Activated CD8-positive, alpha-beta T cell treated with anti-CD3 and anti-CD28 coated beads, Interleukin-2, amount 10 ng/mL, durations not matched to agents 7 days and 5 days (primary cell): ENCODE results near the gene ABCF3. TPM values are rescaled to one million over a fixed set of nuclear protein-coding genes. Genes with fewer than 3 reads are reported as not detected.

Source experiments
- ATAC-seq: fragments of 150-1000 bp; cut with Tn5 transposase; one replicate; pipeline ENCODE4 v1.10.0; 2021; ENCODE audit warnings: moderate library complexity
- CTCF ChIA-PET: fragments of 350-600 bp; sonication (Branson Sonifier 250); formaldehyde crosslinking; loops from one replicate; lab custom pipeline; 2021; ENCODE audit warnings: antibody characterized with exemption; lab: Charles Lee
- POLR2A ChIA-PET: fragments of 350-600 bp; sonication (Branson Sonifier 250); formaldehyde crosslinking; loops from one replicate; lab custom pipeline; 2021; ENCODE audit warnings: antibody characterized with exemption; lab: Charles Lee
- DNase-seq: peaks from one replicate; pipeline ENCODE4 v3.0.0-alpha.2; 2020
- H3K27ac Mint-ChIP-seq: one replicate; pipeline ENCODE4 v1.8.0; 2021; ENCODE audit warnings: mild to moderate bottlenecking, mixed read lengths
- H3K27me3 Mint-ChIP-seq: one replicate; pipeline ENCODE4 v1.8.0; 2021; ENCODE audit warnings: low read depth, mixed read lengths
- H3K36me3 Mint-ChIP-seq: one replicate; pipeline ENCODE4 v1.8.0; 2021; ENCODE audit warnings: low read depth, mixed read lengths
- H3K4me1 Mint-ChIP-seq: one replicate; pipeline ENCODE4 v1.8.0; 2021; ENCODE audit warnings: low read depth, mixed read lengths
- H3K4me3 Mint-ChIP-seq: one replicate; pipeline ENCODE4 v1.8.0; 2021; ENCODE audit warnings: mild to moderate bottlenecking, mixed read lengths
- H3K9me3 Mint-ChIP-seq: one replicate; pipeline ENCODE4 v1.8.0; 2022; ENCODE audit warnings: mixed read lengths; ENCODE audit not compliant: insufficient read depth
- total RNA-seq, 2 experiments: library from RNA; stranded (reverse); gene quantifications; one replicate each; pipeline ENCODE4 v1.2.3, GENCODE V29; 2021

The ABCF3 gene
- total RNA-seq, 2 experiments from 2014 or later, result 56.6 to 57.8 TPM

DNA sequence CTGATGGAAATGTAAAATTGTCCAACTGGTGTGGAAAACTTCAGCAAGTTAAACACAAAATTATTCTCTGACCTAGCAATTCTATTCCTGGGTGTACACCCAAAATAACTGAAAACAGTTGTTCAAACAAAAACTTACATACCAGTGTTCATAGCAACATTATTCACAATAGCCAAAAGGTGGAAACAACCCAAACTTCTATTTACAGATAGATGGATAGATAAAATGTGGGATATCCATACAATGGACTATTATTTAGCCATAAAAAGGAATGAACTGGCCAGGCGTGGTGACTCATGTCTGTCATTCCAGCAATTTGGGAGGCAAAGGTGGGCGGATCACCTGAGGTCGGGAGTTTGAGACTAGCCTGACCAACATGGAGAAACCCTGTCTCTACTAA is 36.5 kb downstream of the ABCF3 start:
- no peak for DNase-seq
- H3K4me3 Mint-ChIP-seq, result no peak overlapping the region
- H3K27me3 Mint-ChIP-seq, result peaks cover 16% of the 10 kb centered on the region
- ChIA-PET POLR2A (no interaction called here), CTCF (interaction anchor here (1.3 kb wide), 1 partner anchor 327 kb away, joined by 3 read pairs; no protein-coding TSS in a partner anchor)
- no peaks in the 10 kb centered on the region for H3K9me3 Mint-ChIP-seq
- no peak overlapping the region for H3K27ac Mint-ChIP-seq
- no peaks in the 10 kb centered on the region for H3K4me1 Mint-ChIP-seq
- no peaks in the 10 kb centered on the region for H3K36me3 Mint-ChIP-seq
- ATAC-seq, result no peak

GRCh38 chr3:184223946-184224345 is 37.9 kb downstream of the ABCF3 start:
- ChIA-PET POLR2A (no interaction called here), CTCF (interaction anchor here (0.7 to 0.8 kb wide), 2 partner anchors 14 to 26 kb away, joined by 3 read pairs; partner anchors contain the start of gene EEF1AKMT4)
- H3K9me3 Mint-ChIP-seq, result no peaks in the 10 kb centered on the region
- peaks cover 30% of the 10 kb centered on the region for H3K27me3 Mint-ChIP-seq
- peaks cover 2% of the 10 kb centered on the region for H3K4me1 Mint-ChIP-seq
- H3K36me3 Mint-ChIP-seq, result no peaks in the 10 kb centered on the region
- no peak for DNase-seq
- no peak overlapping the region for H3K27ac Mint-ChIP-seq
- H3K4me3 Mint-ChIP-seq, result no peak overlapping the region
- no peak for ATAC-seq

DNA sequence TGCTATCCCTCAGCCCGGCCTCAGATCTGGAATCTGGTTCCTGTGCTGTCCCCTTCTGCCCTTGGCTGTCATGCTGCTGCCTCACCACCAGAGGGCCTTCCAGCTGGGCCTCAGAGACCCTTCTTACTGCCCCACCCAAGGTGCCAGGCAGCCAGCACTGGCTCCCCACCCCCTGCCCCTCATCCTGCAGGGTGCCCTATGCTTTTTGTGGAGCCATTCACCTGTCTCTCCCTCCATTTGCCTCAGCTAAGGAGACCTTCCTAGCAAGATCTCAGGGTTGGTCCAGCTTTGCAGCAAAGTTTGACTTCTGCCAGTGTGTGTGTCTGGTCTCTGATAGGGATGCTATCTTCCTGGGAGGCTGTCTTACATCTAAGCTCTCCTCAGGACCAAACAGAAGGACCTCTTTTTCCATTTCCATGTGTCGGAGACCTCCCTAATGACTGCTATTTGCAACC is 41.5 kb downstream of the ABCF3 start:
- Mint-ChIP-seq H3K4me1 (peaks cover 9% of the 10 kb centered on the region), H3K27ac (no peak overlapping the region), H3K36me3 (no peaks in the 10 kb centered on the region), H3K9me3 (no peaks in the 10 kb centered on the region), H3K4me3 (no peak overlapping the region), H3K27me3 (peaks cover 47% of the 10 kb centered on the region)
- peak; percentile 47 for ATAC-seq
- DNase-seq, result peak; percentile 62
- POLR2A ChIA-PET, result interaction anchor here (1.1 kb wide), 1 partner anchor 22 kb away, joined by 5 read pairs; the partner anchor contains the start of gene EEF1AKMT4
- CTCF ChIA-PET, result interaction anchor here (0.6 to 4.9 kb wide), 53 partner anchors 9 to 945 kb away, joined by 3 to 45 read pairs (median 4); partner anchors contain the start of genes ABCC5, ABCF3, ALG3 and AP2M1

DNA sequence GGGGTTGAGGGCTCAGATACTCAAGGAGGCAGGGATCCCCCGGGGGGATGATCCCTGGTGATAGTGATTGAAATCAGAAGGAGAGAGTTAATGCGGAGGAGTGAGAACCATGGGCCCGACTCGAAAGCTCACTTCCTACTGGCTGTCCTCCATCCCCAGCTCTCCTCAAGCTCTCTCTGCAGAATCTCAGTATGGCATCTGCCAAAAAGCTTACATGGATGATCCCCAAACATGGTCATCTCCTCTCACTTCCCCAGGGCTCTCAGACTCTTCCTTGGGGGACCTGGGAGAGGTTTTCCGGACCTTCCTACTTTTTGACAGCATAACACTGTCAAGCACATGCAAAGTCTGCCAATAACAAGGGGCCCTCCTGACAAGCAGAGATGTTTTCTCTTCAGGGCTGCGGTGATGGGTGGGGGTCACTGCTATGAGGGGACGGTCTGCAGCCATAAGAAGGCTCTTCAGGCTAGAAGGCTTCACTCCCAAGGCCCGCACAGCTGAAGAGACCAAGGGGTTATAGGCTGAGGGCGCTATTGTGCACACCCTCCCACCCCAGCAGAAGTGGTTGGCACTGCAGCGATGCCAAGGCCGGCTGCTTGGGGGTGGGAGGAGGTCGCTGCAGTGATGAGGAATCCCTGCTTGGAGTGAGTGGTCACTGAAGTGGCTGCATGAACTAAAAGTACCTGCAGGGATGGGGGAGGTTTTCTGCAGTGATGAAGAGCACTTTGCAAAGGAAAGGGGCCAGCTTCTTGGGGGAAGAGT is 42.6 kb downstream of the ABCF3 start:
- Mint-ChIP-seq H3K27me3 (peaks cover 50% of the 10 kb centered on the region), H3K27ac (no peak overlapping the region), H3K4me3 (peak overlapping the region; percentile 37)

DNA sequence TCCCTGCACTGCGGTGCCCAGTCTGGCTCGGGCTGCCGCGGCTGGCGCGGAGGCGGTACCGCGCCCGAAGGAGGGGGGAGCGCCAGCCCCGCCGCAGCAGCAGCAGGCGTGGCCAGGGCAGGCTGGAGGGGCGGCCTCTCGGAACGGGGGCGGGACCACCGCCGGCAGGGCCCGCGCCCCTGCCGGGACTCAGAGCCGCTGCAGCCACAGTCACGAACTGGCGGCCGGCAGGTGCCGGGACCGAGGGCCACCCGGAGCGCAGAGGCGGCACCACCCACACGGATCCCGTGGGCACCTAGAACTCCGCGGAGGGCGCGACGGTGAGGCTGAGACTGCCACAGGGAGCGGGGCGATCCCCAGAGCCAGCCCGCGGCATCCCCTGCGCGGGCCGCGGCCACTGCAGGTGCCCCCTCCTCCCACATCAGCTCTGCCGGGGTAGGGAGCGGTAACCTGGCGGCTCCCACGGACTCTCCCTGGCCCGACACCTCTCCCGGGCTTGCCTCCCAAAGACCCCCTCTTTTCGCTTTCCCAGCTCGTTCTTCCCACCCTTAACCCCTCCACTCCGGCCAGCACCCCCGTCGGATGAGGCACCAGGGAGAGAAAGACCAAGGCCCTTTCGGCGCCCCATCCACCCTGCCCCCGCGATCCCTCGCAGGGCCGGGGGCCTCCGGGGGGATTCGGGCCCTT is 43.5 kb downstream of the ABCF3 start, which contains the start of gene VWA5B2:
Gene VWA5B2 (plus strand): TSS at position 192 of the 687 bp plus-strand sequence. CDS start 944 bp downstream, outside the sequence.
- H3K9me3 Mint-ChIP-seq, result no peaks in the 10 kb centered on the region
- ATAC-seq (peak; percentile 97), DNase-seq (peak; percentile 74)
- H3K4me1 Mint-ChIP-seq, result peaks cover 9% of the 10 kb centered on the region
- H3K27ac Mint-ChIP-seq, result no peak within 1 kb of the TSS
- ChIA-PET POLR2A (no interaction called here), CTCF (interaction anchor here (0.9 to 4.9 kb wide), 5 partner anchors 14 to 35 kb away, joined by 4 to 45 read pairs (median 10); partner anchors contain the start of genes ALG3 and EEF1AKMT4)
- H3K27me3 Mint-ChIP-seq, result peaks cover 48% of the 10 kb centered on the region
- no peaks in the 10 kb centered on the region for H3K36me3 Mint-ChIP-seq
- H3K4me3 Mint-ChIP-seq, result peak within 1 kb of the TSS; percentile 37

More for the DNA sequence above, 42.6 kb downstream of the ABCF3 start:
- ATAC-seq, result no peak
- ChIA-PET CTCF (interaction anchor here (0.6 to 4.9 kb wide), 40 partner anchors 9 to 591 kb away, joined by 3 to 45 read pairs (median 5); partner anchors contain the start of genes ABCC5, ABCF3, ALG3 and AP2M1), POLR2A (interaction anchor here (0.9 kb wide), 1 partner anchor 11 kb away, joined by 3 read pairs; no protein-coding TSS in a partner anchor)
- Mint-ChIP-seq H3K9me3 (no peaks in the 10 kb centered on the region), H3K4me1 (peaks cover 9% of the 10 kb centered on the region), H3K36me3 (no peaks in the 10 kb centered on the region)
- no peak for DNase-seq

GRCh38 chr3:184230081-184230602 is 44.1 kb downstream of the ABCF3 start:
- H3K36me3 Mint-ChIP-seq, result no peaks in the 10 kb centered on the region
- no peaks in the 10 kb centered on the region for H3K9me3 Mint-ChIP-seq
- H3K4me3 Mint-ChIP-seq, result no peak overlapping the region
- CTCF ChIA-PET, result interaction anchor here (0.9 to 4.9 kb wide), 2 partner anchors 20 to 26 kb away, joined by 5 to 45 read pairs; partner anchors contain the start of gene EEF1AKMT4
- H3K27me3 Mint-ChIP-seq, result peaks cover 47% of the 10 kb centered on the region
- H3K4me1 Mint-ChIP-seq, result peaks cover 9% of the 10 kb centered on the region
- DNase-seq (no peak), ATAC-seq (no peak)
- no peak overlapping the region for H3K27ac Mint-ChIP-seq
- POLR2A ChIA-PET, result no interaction called here

- no peak for ATAC-seq
- Mint-ChIP-seq H3K27ac (no peak overlapping the region), H3K36me3 (no peaks in the 10 kb centered on the region), H3K4me3 (peak overlapping the region; percentile 64), H3K9me3 (no peaks in the 10 kb centered on the region), H3K4me1 (peaks cover 9% of the 10 kb centered on the region), H3K27me3 (peaks cover 44% of the 10 kb centered on the region)
- POLR2A ChIA-PET, result no interaction called here
- DNase-seq, result no peak
- CTCF ChIA-PET, result interaction anchor here (0.9 to 1.1 kb wide), 2 partner anchors 19 to 25 kb away, joined by 4 to 5 read pairs; partner anchors contain the start of gene EEF1AKMT4
Measured at GRCh38 chr3:184230603-184231528, 44.9 kb downstream of the ABCF3 start.

GRCh38 chr3:184231671-184232070 is 45.7 kb downstream of the ABCF3 start:
- Mint-ChIP-seq H3K9me3 (no peaks in the 10 kb centered on the region), H3K36me3 (no peaks in the 10 kb centered on the region), H3K4me1 (peaks cover 9% of the 10 kb centered on the region), H3K4me3 (no peak overlapping the region), H3K27ac (no peak overlapping the region), H3K27me3 (peaks cover 41% of the 10 kb centered on the region)
- POLR2A ChIA-PET, result no interaction called here
- no peak for ATAC-seq
- CTCF ChIA-PET, result interaction anchor here (1.1 kb wide), 1 partner anchor 18 kb away, joined by 4 read pairs; the partner anchor contains the start of gene EEF1AKMT4
- DNase-seq, result no peak

- H3K27me3 Mint-ChIP-seq, result peaks cover 30% of the 10 kb centered on the region
- DNase-seq (no peak), ATAC-seq (no peak)
- H3K27ac Mint-ChIP-seq, result no peak overlapping the region
- H3K4me3 Mint-ChIP-seq, result no peak overlapping the region
- CTCF ChIA-PET, result no interaction called here
- peaks cover 9% of the 10 kb centered on the region for H3K4me1 Mint-ChIP-seq
- POLR2A ChIA-PET, result no interaction called here
- H3K36me3 Mint-ChIP-seq, result no peaks in the 10 kb centered on the region
- no peaks in the 10 kb centered on the region for H3K9me3 Mint-ChIP-seq
Measured at GRCh38 chr3:184233127-184233843, 47.3 kb downstream of the ABCF3 start.

DNA sequence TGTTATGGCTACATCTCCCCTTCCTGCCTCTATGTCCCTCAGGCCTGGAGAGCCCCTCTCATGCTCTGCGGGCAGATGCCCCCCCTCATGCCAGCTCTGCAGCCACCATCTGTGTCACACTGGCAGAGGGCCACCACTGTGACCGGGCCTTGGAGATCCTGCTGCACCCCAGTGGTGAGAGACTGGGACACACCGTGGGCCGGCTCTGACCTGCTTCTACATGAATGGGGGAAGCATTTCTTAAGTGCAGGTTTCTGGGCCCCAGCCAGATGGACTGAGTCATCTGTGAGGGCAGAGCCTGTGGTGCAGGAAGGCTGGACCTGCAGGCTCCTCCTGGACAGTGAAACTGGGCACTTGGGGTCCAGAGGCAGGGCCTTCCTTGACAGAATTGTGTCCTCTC is 48.2 kb downstream of the ABCF3 start:
- POLR2A ChIA-PET, result no interaction called here
- CTCF ChIA-PET, result no interaction called here
- no peak for DNase-seq

More for the DNA sequence above, 48.2 kb downstream of the ABCF3 start:
- Mint-ChIP-seq H3K4me3 (no peak overlapping the region), H3K27me3 (peaks cover 22% of the 10 kb centered on the region), H3K9me3 (no peaks in the 10 kb centered on the region), H3K36me3 (no peaks in the 10 kb centered on the region), H3K27ac (no peak overlapping the region), H3K4me1 (peaks cover 5% of the 10 kb centered on the region)
- no peak for ATAC-seq
